ENCODE results near the gene HEYL. TPM values are rescaled to one million over a fixed set of nuclear protein-coding genes. Genes with fewer than 3 reads are reported as not detected.

Gene HEYL
- total and polyA plus RNA-seq, 9 donors = 1.8 to 27.2 (median 11.3) TPM

DNA sequence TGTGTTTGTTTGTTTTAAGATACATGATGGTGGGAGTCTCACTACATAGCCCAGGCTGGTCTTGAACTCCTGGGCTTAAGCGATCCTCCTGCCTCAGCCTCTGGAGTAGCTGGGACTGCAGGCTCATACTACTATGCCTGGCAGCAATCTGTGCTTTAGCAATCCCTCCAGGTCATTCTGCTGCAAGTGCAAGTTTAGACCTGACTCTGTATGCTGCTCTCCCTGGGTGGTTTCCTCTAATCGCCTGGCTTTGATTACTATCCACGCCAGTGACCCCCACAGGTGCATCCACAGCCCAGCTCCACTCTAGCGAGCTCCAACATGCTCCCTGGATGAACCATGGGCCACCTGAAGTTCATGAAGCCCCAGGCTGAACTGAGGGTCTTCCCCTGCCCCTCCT lies 47.4 kb downstream of the HEYL start:
- intact Hi-C loops (cut with DNase I) = no loop called here
- H3K9me3 ChIP-seq = no peaks in the 10 kb centered on the region
- WGBS, 3 donors = 83 to 91% (median 84%) methylated on average over 4 of the region's 4 CpGs

DNA sequence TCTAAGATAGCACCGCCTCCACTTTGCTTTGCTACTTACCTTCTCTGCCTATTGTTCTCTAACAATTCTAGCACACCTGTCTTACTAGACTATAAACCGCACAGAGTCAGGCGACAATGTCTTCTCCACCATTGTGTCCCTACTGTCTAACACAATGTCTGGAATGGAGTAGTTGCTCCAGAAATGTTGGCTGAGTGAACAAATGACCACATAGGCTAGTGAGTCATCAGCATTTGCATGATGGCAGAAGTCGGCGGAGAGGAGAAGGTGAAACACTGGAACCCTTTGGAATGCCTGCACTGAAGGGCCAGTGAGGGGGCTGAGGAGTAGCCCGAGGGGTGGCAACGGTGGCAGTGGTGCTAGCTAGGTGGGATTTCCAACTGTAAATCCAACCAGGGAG lies 48.9 kb downstream of the HEYL start:
- 85 to 88% (median 87%) methylated on average over 7 of the region's 7 CpGs for WGBS, 3 donors
- intact Hi-C loops (cut with DNase I) = no loop called here
- TF ChIP-seq EP300 (IDR thresholded peaks at IDR 0.05) (no peak), POLR2A (IDR thresholded peaks at IDR 0.05) (no peak)
- TF ChIP-seq, protein P1, sequence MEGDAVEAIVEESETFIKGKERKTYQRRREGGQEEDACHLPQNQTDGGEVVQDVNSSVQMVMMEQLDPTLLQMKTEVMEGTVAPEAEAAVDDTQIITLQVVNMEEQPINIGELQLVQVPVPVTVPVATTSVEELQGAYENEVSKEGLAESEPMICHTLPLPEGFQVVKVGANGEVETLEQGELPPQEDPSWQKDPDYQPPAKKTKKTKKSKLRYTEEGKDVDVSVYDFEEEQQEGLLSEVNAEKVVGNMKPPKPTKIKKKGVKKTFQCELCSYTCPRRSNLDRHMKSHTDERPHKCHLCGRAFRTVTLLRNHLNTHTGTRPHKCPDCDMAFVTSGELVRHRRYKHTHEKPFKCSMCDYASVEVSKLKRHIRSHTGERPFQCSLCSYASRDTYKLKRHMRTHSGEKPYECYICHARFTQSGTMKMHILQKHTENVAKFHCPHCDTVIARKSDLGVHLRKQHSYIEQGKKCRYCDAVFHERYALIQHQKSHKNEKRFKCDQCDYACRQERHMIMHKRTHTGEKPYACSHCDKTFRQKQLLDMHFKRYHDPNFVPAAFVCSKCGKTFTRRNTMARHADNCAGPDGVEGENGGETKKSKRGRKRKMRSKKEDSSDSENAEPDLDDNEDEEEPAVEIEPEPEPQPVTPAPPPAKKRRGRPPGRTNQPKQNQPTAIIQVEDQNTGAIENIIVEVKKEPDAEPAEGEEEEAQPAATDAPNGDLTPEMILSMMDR (IDR thresholded peaks at IDR 0.05) = no peak
- Histone ChIP-seq H3K27me3 (no peaks in the 10 kb centered on the region), H3K4me1 (ENCODE audit: insufficient read depth) (no peaks in the 10 kb centered on the region), H3K4me3 (no peak overlapping the region), H3K9me3 (no peaks in the 10 kb centered on the region), H3K36me3 (no peaks in the 10 kb centered on the region), H3K27ac (no peak overlapping the region)
- DNase-seq = no peak

More for the DNA sequence above, 47.4 kb downstream of the HEYL start:
- H3K4me3 ChIP-seq = no peak overlapping the region
- no peak overlapping the region for H3K27ac ChIP-seq
- no peaks in the 10 kb centered on the region for H3K27me3 ChIP-seq
- no peaks in the 10 kb centered on the region for H3K36me3 ChIP-seq
- no peak for DNase-seq
- TF ChIP-seq POLR2A (IDR thresholded peaks at IDR 0.05) (no peak), EP300 (IDR thresholded peaks at IDR 0.05) (no peak)
- TF ChIP-seq, protein P1 (IDR thresholded peaks at IDR 0.05) = no peak
- H3K4me1 ChIP-seq (ENCODE audit: insufficient read depth) = no peaks in the 10 kb centered on the region

- H3K4me3 ChIP-seq = no peak overlapping the region
- H3K36me3 ChIP-seq = no peaks in the 10 kb centered on the region
- no peak for TF ChIP-seq POLR2A (IDR thresholded peaks at IDR 0.05)
- TF ChIP-seq, protein P1 (IDR thresholded peaks at IDR 0.05) = no peak
- TF ChIP-seq EP300 (IDR thresholded peaks at IDR 0.05) = no peak
- intact Hi-C loops (cut with DNase I) = no loop called here
- H3K9me3 ChIP-seq = no peaks in the 10 kb centered on the region
- 92 to 97% (median 92%) methylated on average over 7 of the region's 7 CpGs for WGBS, 3 donors
- no peak for DNase-seq
- H3K27ac ChIP-seq = no peak overlapping the region
- H3K27me3 ChIP-seq = no peaks in the 10 kb centered on the region
- H3K4me1 ChIP-seq (ENCODE audit: insufficient read depth) = no peaks in the 10 kb centered on the region
These were observed 53.5 kb downstream of the HEYL start for GRCh38 chr1:39585933-39586332.

DNA sequence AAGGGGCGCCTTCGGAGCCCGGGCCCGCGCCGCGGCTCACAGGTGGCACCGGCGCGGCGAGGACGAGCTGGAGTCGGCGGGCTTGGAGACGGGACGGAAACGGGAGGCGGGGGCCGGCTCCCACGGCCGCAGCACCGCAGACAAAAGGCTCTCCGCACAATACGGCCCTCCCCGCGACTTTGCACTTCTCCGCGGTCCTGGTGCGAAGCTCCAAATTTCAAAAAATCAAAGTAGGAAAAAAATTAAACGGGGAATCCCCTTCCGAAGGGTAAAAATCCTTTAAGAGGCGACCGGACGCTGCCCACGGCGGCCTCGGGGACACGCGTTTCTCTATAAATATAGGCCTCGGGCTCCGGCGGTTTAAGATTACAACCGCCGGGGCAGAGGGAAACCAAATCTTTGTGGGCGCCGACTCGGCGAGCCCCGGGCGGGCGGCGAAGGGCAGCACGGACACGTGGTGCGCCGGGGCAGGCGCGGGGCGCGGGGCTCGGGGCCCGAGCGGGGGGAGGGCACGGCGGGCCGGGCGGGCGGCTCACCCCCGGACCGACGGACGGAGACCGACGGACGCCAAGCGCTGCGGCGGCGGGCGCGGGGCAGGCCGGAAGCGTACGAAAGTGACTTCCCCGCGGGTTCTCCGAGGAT lies 63.3 kb downstream of the HEYL start:
- 0 to 1% (median 0%) methylated on average over 87 of the region's 87 CpGs for WGBS, 3 donors
- Histone ChIP-seq H3K27ac (peak overlapping the region; percentile 43 to 70), H3K36me3 (no peaks in the 10 kb centered on the region), H3K4me3 (peak overlapping the region; percentile 92), H3K9me3 (no peaks in the 10 kb centered on the region), H3K27me3 (no peaks in the 10 kb centered on the region), H3K4me1 (ENCODE audit: insufficient read depth) (peaks cover 8% of the 10 kb centered on the region)
- TF ChIP-seq POLR2A (IDR thresholded peaks at IDR 0.05) (no peak), EP300 (IDR thresholded peaks at IDR 0.05) (no peak)
- TF ChIP-seq, protein P1 (IDR thresholded peaks at IDR 0.05) = no peak
- intact Hi-C loops (cut with DNase I) = no loop called here
- peak; percentile 29 to 67 (median 43) for DNase-seq
